Measurements from ENCODE around the gene UNKL.
A peak's percentile ranks its signal among the peaks of the same experiment; 100 is the strongest.

Gene UNKL

DNA sequence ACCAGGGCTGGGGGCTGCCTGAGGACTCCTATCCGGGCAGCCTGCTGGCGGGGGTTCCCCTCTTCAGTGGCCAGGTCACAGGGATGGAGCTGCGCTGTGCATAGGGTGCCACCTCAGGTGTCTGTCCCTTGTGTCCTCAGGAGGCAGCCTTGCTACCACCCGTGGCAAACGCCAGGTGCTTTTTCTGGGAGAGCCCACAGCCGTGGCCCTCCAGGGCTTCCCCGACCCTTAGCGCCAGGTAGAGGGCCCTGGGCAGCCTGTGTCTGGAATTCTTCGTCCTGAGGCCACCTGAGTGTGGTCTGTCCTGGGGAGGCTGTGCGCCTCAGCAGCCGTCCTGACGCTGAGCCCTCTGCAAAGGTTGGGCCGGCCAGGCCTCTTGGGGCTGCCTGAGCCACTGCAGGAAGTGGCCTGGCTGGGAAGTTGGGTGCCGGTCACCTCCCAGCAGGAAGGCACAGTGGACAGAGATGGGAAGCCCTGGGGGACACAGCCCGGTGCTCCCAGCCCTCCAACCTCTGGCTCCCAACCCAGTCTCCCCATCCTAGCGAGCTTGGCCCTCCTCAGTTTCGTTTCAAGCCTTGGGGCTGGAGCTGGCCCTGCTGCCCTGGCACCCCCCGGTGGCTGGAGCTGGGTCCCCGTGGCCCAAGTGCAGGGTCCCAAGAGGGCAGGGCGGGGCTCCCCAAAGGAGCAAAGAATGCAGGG, 88.7 kb downstream of the UNKL start:
- DNase-seq (ENCODE audit: low read depth, low spot score) = no peak

DNA sequence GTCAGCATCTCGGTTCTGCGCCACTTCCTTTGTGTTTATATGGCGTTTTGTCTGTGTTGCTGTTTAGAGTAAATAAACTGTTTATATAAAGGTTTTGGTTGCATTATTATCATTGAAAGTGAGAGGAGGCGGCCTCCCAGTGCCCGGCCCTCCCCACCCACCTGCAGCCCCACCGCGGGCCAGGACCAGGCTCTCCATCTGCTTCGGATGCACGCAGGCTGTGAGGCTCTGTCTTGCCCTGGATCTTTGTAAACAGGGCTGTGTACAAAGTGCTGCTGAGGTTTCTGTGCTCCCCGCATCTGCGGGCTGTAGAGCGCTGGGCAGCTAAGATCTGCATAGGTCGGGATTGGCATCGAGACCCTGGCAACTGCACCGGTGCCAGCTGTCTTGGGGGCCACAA, 89.2 kb downstream of the UNKL start:
- DNase-seq (ENCODE audit: low read depth, low spot score) = no peak

DNA sequence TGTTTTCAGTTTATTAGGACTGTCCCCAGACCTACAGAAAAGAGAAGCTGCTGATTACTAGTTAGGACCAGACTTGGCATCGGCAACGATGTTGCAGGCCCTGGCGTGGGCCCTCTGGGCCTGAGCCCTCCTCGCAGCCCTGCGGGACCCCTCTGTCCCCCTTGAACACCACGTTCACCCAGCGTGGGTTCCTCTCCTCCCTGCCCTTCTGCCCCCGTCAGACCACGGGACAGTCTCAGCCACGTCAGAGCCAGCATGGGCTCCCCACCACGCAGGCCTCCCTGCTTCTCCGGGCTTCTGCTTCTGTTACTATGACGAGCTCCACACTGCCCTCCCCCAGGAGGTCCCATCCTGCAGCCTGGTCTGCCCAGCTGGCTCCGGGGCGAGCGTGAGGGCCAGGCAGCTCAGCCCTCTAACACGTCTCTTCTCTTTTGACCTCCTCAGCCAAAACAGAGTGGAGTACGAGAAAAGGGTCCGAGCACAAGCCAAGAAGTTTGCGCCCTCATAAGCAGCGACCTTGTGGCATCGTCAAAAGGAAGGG, 90.1 kb downstream of the UNKL start:
- no peak for DNase-seq (ENCODE audit: low read depth, low spot score)

DNA sequence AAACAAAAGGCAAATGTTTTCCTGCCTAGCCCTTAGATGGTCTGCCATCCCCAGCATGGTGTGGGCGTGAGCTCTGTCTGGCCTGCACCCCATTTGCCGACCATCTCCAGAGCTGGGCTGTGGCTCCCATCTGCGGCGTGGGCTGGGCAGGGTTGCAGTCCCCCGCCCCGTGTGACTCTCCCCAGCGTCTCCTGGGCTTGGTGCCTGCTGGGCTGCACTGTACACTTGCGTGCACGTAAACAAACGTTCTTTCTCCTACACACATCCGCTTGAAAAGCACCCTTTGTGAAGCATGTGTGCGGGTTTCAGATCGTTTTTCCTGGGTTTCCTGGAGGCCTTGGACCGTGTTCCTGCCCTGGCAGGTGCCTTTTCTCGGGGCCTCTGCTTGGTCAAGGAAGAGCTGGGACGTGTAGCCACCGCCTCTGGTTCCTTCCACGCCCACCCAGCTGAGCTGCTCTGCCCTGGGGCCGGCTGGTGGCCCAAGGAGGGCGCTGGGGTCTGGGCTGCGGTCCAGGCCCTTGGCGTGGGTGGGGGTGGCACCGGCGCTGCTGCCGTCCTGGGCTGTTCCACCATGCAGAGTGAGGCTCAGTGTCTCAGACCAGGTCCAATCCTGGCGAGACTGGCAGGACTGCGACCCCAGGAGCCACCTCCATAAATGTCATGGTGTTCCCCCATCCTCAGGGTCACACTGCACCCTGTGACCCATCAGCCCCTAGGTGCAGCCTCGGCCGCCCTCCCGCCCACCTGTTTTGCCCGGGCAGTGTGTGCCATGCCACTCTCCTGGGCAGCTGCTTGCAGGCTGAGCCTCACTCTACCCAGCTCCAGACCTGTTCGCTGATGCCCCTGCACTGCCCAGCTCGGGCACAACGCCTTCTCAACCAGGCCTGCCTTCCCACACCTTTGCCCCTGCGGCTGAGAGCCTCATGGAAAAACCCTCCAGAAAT, 90.9 kb downstream of the UNKL start:
- DNase-seq (ENCODE audit: low read depth, low spot score) = peak; percentile 52

DNA sequence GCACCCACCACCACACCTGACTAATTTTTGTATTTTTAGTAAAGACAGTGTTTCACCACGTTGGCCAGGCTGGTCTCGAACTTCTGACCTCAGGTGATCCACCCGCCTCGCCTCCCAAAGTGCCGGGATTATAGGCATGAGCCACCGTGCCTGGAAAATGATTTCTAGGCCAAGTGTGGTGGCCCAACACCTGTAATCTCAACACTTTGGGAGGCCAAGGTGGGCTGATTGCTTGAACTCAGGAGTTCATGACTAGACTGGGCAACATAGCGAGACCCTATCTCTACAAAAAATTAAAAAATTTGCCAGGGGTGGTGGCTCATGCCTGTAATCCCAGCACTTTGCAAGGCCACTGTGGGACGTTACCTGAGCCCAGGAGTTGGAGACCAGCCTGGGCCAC, 92.1 kb downstream of the UNKL start:
- no peak for DNase-seq (ENCODE audit: low read depth, low spot score)

DNA sequence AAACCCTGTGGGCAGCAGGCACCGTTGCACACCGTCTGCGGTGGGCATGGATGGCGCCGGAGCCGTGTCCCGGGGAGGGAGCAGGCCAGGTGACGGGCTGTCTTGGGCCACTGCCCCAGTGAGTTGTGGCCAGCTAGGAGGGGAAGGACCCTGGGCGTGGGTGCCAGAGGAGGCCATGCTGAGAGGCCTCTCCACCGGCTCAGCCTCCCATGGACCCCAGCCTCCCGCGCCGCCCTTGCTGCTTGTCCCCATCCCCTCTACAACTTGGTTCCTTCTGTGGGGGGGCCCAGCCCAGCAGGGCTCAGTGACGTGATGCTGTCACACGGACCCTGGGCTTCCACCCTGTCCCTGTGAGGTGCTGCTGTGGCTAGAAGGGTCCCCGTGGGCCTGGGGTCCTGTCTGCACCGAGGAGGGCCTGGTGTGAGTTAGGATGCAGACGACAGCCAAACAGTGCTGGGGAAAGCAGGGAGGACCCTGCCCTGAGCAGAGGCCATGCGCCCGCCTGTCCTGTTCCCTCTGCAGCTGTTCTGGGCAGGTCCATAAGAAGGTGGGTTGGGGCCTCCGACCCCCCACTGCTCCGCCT, 93.8 kb downstream of the UNKL start:
- DNase-seq (ENCODE audit: low read depth, low spot score) = no peak

DNA sequence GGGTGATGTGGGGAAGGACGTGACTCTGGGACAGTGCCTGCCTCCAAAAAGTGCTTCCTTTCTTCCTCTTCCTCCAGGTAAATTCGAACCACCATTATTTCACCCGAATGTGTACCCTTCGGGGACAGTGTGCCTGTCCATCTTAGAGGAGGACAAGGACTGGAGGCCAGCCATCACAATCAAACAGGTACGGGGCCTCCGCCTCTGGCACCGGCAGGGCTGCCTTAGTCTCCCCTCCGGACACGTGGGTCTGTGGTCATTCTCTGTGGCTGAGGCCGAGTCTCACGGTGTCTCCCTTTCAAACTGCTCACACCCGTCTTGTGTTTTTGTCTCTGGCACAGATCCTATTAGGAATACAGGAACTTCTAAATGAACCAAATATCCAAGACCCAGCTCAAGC, 94.4 kb downstream of the UNKL start:
- no peak for DNase-seq (ENCODE audit: low read depth, low spot score)

DNA sequence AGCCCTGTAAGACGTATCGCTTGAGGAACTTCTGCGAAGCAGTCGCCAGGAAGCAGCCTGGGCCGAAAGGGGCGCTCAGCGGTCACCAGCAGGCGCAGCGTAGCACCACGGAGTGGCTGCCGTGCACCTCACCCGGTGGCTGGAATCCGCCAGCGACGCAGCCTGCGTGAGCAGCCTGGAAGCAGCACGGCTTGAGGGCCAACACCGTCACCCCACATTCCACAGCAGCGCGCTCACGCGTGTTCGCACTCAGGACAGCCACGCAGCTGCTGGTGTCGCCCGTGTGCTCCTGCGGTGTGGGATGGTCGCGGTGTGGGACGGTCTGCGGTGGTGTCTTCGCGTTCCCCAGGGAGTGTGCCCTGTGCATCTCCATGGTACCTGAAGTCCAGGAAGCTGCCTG, 95.5 kb downstream of the UNKL start:
- DNase-seq (ENCODE audit: low read depth, low spot score) = no peak

DNA sequence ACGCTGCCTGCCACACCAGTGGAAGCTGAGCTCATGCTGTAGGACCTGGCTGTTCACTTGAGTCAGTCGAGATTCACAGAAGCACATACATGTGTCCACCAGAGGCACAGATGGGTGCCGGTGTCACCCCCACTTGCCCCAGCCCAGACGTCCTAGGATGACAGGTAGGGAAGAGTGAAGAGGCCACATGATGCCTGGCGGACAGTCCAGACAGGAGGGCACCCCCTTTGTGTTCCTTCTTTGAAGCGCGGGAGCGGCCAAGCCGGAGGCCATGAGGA, 96.3 kb downstream of the UNKL start:
- no peak for DNase-seq (ENCODE audit: low read depth, low spot score)

DNA sequence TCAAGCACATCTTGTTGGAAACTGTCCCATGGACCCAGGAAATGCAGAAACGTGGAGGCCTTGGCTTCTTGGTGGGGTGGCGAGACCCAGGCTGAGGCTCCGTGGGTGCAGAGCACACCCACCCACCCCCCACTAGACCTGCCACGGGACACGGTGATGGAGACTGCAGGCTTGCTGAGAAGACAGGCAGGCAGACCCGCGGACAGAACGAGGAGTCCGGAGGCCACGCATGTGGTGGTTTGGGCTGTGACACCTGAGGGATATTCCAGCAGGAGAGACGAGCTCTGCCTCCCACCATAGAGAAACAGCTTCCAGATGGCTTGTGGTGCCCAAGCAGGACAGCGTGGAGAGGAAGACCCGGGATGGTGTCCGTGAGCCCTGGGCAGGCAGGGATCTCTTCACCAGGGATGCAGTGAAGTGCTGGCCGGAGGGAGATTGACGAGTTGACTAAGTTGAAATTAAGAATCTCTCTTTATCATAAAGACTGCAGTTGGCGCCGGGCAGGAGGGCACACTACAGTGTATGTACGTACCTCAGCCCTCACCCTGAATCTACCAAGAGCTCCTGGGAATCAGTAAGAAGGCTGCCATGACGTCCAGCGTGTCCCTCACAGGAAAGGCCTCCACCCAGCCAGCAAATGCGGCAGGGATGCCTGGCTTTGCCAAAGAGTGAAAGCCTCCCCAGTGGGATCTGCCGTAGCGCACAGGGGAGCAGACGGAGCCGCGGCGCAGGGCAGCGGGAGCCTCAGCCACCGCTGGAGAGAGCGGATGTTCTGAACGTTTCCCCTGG, 96.8 kb downstream of the UNKL start:
- no peak for DNase-seq (ENCODE audit: low read depth, low spot score)

DNA sequence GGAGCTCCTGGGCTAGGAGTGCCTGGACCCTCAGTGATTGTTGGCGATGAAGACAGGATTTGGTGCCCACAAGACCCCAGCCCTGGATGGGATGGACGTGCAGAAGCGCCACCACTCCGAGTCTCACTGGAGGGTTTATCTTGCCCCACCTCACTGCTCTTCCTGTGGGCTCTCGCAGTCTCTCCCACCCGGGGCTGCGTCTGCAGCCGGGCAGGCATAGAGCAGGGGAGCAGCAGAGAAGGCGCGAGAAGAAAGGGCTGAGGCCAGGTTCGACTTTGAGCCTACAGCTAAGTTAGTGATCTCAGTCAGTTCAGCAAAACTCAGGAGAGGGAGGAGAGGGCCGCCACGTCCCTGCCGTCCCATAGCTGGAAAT, 98.5 kb downstream of the UNKL start:
- DNase-seq (ENCODE audit: low read depth, low spot score) = no peak

DNA sequence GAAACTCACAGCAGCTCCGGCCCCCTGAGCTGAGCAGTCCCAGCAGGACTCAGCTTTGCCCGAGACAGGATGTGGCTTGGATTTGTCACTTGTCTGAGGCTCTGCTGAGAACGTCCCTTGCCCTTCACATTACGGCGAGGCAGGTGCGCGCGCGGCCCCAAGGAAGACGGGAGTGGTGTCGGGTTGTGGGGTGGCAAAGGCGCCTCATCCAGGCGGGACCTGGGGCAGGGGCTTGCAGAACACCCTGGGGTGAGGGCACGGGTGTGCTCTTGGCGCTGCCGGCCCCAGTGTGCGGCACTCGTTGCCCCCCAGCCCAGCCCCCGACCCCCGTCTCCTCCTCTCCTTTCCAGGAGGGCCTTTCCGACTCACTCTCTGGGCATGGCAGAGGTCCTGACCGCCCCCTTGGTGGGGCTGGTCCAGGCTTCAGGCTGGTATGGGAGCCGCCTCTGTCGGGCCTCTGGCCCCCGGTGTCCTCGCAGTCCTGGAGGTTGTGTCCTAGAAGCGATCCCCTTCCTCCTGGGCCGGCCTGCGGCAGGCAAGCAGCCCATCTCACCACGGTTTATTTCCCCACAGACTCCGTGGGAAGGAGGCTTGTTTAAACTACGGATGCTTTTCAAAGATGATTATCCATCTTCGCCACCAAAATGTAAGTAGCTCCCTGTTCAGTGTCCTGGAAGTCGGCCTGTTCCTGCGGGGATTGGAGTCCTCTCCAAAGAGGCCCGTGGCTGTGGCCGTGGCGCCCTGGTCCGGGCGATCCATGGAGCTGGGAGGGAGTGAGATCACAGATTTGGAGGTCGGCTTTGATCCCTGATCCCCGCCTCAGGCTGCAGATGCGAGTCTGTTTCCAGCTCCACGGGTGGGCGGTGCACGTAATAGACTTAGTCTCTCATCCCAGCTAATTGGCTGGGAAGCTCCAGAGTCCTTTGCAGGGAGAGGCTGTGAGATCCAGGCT, 99.1 kb downstream of the UNKL start:
- DNase-seq (ENCODE audit: low read depth, low spot score) = no peak

DNA sequence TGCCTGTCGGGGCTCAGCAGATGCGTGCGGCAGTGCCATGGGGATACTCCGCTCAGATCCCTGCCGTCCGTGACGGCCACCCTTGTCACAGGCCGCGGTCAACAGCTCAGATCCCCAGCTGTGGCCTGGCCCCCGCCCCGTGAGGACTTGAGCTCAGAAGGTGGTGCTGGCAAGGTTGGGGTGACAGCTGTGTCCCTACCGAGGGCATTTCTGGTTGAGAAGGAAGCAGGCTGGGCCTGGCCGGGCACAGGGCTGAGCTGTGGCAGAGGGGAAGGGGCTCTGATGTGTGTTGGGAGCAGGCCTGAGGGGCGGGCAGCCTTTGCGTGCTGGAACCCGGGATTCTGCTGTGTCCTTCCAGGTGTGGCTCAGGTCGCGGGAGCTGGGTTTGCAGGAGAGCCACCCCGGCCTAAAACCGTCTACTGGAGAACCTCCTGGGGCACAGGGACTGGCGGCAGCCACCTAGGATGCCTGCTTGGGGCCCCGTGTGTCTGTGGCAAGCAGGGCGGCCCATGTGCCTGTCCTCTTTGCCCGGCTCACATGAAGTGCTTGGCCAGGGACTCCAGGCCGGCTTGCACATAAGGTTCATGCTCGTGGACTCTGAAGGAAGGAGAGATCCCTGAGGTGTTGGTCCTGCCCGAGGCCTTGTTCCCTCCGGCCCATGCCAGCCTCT, 100.0 kb downstream of the UNKL start:
- no peak for DNase-seq (ENCODE audit: low read depth, low spot score)

DNA sequence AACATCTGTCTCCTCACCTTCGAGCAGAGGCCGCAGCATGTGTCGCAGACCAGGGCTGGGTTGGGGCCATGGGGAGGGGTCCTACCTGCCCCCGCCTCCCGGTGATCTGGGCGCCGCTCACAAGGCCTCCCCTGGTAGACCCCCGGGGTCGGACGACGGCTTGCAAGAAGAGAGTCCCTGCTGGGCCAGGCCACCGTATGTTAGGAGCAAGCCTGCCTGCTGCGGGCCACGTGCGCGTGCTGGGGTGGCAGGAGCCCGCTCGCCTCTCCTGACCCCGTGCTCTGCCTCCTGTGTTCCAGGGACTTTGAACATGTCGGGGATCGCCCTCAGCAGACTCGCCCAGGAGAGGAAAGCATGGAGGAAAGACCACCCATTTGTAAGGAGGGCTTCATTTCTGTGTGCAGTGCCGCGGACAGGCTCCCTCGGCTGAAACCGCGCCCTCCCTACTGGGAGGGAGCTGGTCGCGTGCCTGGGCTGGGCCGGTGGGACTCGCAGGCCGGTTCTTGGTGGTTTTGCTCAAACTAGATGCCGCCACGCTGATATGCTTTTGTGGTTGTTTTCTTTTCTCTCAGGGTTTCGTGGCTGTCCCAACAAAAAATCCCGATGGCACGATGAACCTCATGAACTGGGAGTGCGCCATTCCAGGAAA, 100.7 kb downstream of the UNKL start:
- DNase-seq (ENCODE audit: low read depth, low spot score) = no peak

Measured in astrocyte of the hippocampus (primary cell).